Fibroblast of villous mesenchyme (primary cell): ENCODE measurements around the gene PCK1. TPM values are rescaled to one million over a fixed set of nuclear protein-coding genes. Genes with fewer than 3 reads are reported as not detected.

ENCODE experiments used
- DNase-seq: peaks from one replicate; pipeline ENCODE4 v3.0.0-alpha.2; 2010; ENCODE audit warnings: low read depth
- H3K4me3 ChIP-seq: 2 replicates; pipeline ENCODE4 v1.5.1; 2011; ENCODE audit warnings: low read depth, mild to moderate bottlenecking, low read length
- total RNA-seq: library from RNA; depleted of rRNA; stranded (reverse); fragments of >200 nt; gene quantifications from 2 replicates; pipeline ENCODE4 v1.2.3, GENCODE V29; 2012
- TF ChIP-seq, protein P1 (sequence below): IDR thresholded peaks from 2 replicates; pipeline ENCODE4 v1.5.1; 2012; ENCODE audit warnings: low read depth, mild to moderate bottlenecking, low read length; ENCODE audit not compliant: insufficient read depth

The PCK1 gene
- total RNA-seq, 1 donor = not detected

DNA sequence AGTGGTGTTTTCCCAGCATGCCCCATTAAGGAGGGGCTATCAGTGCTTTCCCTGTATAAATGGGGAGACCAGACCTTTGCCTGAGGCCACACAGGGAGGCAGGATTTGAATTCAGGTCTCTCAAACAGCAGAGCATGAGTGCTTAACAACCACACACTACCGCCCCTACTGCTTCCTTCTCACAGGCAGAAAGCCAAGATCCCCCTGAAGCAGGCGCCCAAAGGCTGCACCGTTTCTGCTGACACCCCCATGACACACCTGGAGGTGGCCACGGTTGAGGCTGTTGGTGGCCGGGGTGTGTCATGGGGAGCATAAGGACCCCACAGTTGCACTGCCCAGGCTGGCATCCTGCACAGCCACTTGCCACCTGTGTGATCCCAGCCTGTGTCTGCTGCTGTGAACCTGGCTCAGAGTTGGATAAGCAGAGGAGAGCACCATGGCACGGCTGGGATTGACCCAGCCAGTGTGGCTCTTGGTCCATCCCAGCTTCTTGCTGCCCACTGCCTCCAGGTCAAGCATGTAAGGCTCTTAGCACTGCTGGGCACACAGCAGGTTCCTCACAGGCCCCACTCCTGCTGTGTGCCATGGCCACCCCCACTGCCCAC, 28.3 kb downstream of the PCK1 start:
- DNase-seq = no peak
- TF ChIP-seq, protein P1, sequence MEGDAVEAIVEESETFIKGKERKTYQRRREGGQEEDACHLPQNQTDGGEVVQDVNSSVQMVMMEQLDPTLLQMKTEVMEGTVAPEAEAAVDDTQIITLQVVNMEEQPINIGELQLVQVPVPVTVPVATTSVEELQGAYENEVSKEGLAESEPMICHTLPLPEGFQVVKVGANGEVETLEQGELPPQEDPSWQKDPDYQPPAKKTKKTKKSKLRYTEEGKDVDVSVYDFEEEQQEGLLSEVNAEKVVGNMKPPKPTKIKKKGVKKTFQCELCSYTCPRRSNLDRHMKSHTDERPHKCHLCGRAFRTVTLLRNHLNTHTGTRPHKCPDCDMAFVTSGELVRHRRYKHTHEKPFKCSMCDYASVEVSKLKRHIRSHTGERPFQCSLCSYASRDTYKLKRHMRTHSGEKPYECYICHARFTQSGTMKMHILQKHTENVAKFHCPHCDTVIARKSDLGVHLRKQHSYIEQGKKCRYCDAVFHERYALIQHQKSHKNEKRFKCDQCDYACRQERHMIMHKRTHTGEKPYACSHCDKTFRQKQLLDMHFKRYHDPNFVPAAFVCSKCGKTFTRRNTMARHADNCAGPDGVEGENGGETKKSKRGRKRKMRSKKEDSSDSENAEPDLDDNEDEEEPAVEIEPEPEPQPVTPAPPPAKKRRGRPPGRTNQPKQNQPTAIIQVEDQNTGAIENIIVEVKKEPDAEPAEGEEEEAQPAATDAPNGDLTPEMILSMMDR = no peak

DNA sequence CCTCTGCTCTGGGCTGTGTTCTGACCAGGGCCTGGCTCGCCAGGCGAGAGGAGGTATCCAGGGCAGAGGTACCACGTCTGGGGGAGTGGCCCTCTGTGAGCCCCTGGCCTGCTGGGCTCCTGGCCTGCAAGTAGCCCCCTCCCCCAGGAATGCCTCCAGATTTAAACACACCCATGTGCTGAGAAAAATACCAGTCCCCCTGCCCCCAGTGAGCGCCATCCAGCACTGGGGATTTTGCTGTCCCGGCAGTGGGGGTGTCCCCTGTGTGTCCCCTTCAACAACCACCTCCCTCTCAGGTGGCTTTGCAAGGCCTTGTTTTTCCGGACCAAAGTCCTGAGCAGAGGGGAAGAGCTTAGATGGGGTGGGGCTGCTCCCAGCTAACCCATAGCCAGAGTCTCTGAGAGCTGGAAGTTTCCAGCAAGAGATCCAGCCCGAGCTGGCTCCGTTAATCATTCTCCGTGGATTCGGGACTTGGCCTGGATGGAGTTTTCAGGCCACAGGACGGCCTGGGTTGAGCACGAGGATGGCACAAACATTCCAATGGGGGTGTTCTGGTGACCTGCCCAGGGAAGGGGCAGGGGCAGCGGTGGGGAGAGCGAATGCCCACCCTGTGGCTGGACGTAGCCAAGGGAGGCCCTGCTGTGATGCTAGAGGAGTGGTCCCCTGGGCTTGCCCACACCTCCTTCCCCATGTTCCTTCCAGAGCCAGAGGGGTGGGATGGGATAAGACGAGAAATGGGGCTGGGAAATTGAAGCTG, 29.0 kb downstream of the PCK1 start:
- no peak overlapping the region for H3K4me3 ChIP-seq
- no peak for DNase-seq
- TF ChIP-seq, protein P1 = no peak

More for the DNA sequence above, 28.3 kb downstream of the PCK1 start:
- H3K4me3 ChIP-seq = no peak overlapping the region

DNA sequence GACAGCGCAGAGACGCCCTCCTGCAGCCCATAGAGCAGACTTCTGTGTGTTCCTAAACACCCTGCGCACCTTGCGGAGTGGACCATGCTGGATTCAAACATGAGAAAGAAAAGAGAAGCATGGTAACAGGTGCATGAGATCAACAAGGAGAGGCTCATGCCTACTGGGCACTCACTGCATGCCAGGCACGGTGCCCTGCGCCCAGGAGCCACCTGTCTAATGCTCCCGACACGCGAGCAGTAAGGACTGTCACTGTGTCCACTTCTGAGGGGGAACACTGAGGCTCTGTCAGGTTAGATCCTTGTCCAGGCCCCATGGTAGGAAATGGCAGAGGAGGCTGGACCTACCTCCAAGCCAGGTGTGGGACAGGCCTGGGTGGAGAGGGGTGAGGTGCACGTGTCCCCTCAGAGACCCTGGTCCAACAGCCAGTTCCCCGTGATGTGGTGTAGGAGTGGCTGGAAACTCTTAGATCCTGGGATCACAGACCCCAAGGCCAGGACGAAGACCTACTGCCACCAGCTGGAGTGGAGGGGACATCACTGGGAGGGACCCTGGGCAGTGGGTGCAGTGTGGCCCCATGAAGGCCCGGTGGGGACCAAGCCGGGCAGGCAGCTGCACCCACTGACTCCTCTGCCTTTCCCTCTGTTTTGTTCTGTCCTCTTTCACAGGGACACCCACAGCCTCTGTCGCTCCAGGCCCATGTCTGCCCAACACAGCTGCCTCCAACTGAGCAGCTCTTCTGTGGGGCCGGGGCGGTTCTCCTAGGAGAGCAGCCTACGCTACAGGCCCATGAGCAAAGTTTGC, 29.8 kb downstream of the PCK1 start:
- no peak for DNase-seq
- TF ChIP-seq, protein P1 = no peak
- no peak overlapping the region for H3K4me3 ChIP-seq

DNA sequence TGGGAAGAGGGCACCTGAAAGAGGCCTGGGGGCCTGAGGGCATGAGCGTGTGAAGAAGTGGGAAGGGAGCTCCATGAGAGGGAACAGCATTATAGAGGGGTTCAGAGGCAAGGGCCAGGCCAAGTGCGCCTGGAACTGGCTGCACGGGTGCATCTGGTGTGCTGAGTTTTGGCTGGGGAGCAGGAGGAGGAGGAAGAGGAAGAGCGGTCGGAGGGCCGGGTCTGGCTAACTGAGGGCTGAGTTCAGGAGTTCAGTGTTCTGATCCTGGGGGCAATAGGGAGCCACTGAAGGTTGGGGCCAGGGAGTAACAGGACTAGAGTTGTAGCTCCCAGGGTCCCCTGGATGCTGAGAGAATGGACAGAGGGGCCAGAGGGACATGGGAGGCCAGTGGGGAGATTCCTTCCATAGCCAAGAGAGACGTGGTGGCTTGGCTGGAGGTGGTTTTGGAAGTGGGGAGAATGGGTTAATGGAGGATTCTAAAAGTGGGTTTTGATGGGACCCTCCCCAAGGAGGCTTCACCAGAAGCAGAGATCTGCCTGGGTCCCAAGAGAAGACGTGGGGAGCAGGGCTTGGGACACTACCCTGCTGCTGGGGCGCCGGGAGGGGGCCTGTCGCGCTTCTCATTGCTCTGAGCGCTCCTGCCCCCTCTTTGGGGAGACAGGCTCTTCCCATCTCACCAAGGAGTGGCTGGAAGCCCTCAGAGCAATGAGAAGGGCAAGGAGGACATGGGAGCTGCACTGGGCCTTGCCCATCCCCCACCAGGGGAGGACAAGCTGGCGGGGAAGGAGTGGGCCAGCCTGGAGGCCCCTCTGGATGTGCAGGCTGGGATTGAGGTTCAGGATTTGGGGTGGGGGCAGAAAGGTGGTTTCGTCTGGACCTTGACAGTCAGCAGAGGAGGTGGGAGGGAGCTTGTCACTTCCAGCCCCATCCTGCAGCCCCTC, 30.6 kb downstream of the PCK1 start:
- no peak for DNase-seq
- no peak overlapping the region for H3K4me3 ChIP-seq
- TF ChIP-seq, protein P1 = no peak

DNA sequence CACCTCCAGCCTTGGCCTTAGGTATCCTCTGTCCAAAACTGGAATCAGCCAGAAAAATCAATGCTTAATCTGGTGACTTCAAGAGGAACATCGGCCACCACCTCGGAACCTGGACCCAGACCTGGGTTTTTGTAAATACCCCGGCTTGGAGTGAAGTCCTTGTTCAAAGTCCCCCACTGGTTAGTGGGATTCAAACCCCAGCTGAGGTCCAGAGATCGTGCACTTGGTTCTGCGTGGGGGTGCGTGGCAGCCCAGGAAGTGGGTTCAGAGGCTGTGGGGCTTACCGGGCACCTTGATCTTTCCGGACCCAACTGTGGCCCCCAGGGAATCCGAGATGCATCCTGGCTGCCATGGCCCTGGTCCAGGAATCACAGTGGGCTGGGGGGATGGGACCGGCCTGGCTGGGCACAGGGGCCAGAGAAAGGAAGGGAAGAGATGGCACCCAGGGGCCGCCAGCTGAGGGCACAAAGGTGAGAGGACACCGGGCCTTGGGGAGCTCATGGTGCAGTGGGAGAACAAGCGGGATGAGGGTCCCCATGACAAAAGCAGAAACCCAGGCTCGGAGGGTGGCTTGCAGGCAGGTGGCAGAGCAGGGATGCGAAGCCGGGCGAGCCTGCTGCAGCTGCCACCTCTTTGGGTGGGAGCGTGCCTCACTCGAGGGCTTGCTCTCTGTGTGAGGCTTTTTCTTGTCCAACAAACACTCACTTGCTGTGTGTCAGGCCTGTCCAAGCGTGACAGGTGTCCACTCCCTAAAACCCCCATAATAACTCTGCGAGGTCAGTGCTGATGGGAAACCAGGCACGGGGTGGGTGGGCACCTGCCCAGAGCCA, 31.6 kb downstream of the PCK1 start:
- H3K4me3 ChIP-seq = no peak overlapping the region
- no peak for DNase-seq
- TF ChIP-seq, protein P1 = no peak
